HepG2 (cell line): Measurements from ENCODE around the gene TALDO1. TPM values are rescaled to one million over a fixed set of nuclear protein-coding genes. Genes with fewer than 3 reads are reported as not detected.

Experiments
- CENPT ChIP-seq: sonication (generic); formaldehyde crosslinking; IDR thresholded peaks from 2 replicates; pipeline ENCODE4 v1.8.0; 2022; ENCODE audit warnings: low read depth, mild to moderate bottlenecking, moderate library complexity, missing genetic modification reagents
- ERF ChIP-seq: IDR thresholded peaks from 2 replicates; pipeline ENCODE4 v1.6.1; 2018; ENCODE audit warnings: missing biosample characterization, missing genetic modification reagents
- HOXA3 ChIP-seq: sonication (generic); formaldehyde crosslinking; IDR thresholded peaks from 2 replicates; pipeline ENCODE4 v1.5.0; 2020; ENCODE audit warnings: missing genetic modification reagents
- KAT2B ChIP-seq: fragments of 150-350 bp; IDR thresholded peaks from 2 replicates; pipeline ENCODE4 v1.6.1; 2014; ENCODE audit warnings: low read depth, low read length, borderline replicate concordance
- KDM2A ChIP-seq: sonication (generic); formaldehyde crosslinking; IDR thresholded peaks from 2 replicates; pipeline ENCODE4 v1.4.0; 2020; ENCODE audit warnings: low read depth, missing genetic modification reagents, borderline replicate concordance
- KMT2A ChIP-seq: sonication (generic); formaldehyde crosslinking; IDR thresholded peaks from 2 replicates; pipeline ENCODE4 v1.4.0; 2020; ENCODE audit warnings: missing genetic modification reagents
- PAF1 ChIP-seq: IDR thresholded peaks from 2 replicates; pipeline ENCODE4 v1.6.1; 2016; ENCODE audit warnings: missing genetic modification reagents, missing compliant biosample characterization
- SP2 ChIP-seq: sonication (generic); formaldehyde crosslinking; IDR thresholded peaks from 2 replicates; pipeline ENCODE4 v1.5.1; 2020; ENCODE audit warnings: mild to moderate bottlenecking, missing genetic modification reagents
- TCF7 ChIP-seq: sonication (generic); IDR thresholded peaks from 2 replicates; pipeline ENCODE4 v1.6.1; 2016; ENCODE audit warnings: antibody characterized with exemption, low read depth
- ZNF143 ChIP-seq: sonication (generic); formaldehyde crosslinking; IDR thresholded peaks from 2 replicates; pipeline ENCODE4 v1.4.0; 2020; ENCODE audit warnings: missing genetic modification reagents
- ZNF251 ChIP-seq: sonication (generic); formaldehyde crosslinking; IDR thresholded peaks from 2 replicates; pipeline ENCODE4 v1.9.0; 2021; ENCODE audit warnings: mild to moderate bottlenecking, missing genetic modification reagents
- ZNF34 ChIP-seq: sonication (generic); formaldehyde crosslinking; IDR thresholded peaks from 2 replicates; pipeline ENCODE4 v1.4.0; 2020; ENCODE audit warnings: mild to moderate bottlenecking, missing genetic modification reagents, borderline replicate concordance
- ZNF816 ChIP-seq: sonication (generic); formaldehyde crosslinking; IDR thresholded peaks from 2 replicates; pipeline ENCODE4 v1.8.0; 2022; ENCODE audit warnings: missing genetic modification reagents, mild to moderate bottlenecking, borderline replicate concordance
- polyA plus RNA-seq, 8 experiments: library from polyadenylated mRNA; depleted of rRNA in 3 of 8; stranded (reverse) in 7 of 8; unstranded in 1 of 8; fragments of >200 nt; fragmentation: Illumina TruSeq in 4 of 8; extraction: Trizol in 4 of 8; gene quantifications; 2 replicates each; pipeline versions ENCODE4 v1.2.1 to v1.2.3, GENCODE V29; 2011 to 2016; ENCODE audit warnings: low read depth in 4 of 8, missing spikeins in 1 of 8, mixed read lengths in 1 of 8; ENCODE audit not compliant: insufficient read depth in 1 of 8
- total RNA-seq, 5 experiments: library from RNA; depleted of rRNA; stranded (reverse); fragments of >200 nt; fragmentation: Illumina TruSeq; extraction: Trizol; gene quantifications; 2 replicates each; pipeline ENCODE4 v1.2.3, GENCODE V29; 2016; ENCODE audit warnings: low read depth in 1 of 5
- TF ChIP-seq, protein P1 (sequence below): sonication (generic); formaldehyde crosslinking; conservative IDR thresholded peaks from 2 replicates; pipeline ENCODE4 v1.4.0; 2020; ENCODE audit warnings: missing genetic modification reagents
- TF ChIP-seq, protein P2 (sequence below): sonication (generic); formaldehyde crosslinking; IDR thresholded peaks from 2 replicates; pipeline ENCODE4 v1.4.0; 2020; ENCODE audit warnings: missing genetic modification reagents
- TF ChIP-seq, protein P3 (sequence below): sonication (generic); formaldehyde crosslinking; IDR thresholded peaks from 2 replicates; pipeline ENCODE4 v1.5.1; 2020; ENCODE audit warnings: mild to moderate bottlenecking, moderate library complexity, missing genetic modification reagents
- TF ChIP-seq, protein P4 (sequence below): sonication (generic); formaldehyde crosslinking; IDR thresholded peaks from 2 replicates; pipeline ENCODE4 v1.4.0; 2020; ENCODE audit warnings: mild to moderate bottlenecking, missing genetic modification reagents
- TF ChIP-seq, protein P5 (sequence below): sonication (generic); formaldehyde crosslinking; IDR thresholded peaks from 2 replicates; pipeline ENCODE4 v1.4.0; 2020; ENCODE audit warnings: missing genetic modification reagents

TALDO1 gene
- total and polyA plus RNA-seq, 2 of the 13 experiments (the other 11 are each of a cell fraction or from before 2014, with no cell fraction given) = 107 to 240 TPM

DNA sequence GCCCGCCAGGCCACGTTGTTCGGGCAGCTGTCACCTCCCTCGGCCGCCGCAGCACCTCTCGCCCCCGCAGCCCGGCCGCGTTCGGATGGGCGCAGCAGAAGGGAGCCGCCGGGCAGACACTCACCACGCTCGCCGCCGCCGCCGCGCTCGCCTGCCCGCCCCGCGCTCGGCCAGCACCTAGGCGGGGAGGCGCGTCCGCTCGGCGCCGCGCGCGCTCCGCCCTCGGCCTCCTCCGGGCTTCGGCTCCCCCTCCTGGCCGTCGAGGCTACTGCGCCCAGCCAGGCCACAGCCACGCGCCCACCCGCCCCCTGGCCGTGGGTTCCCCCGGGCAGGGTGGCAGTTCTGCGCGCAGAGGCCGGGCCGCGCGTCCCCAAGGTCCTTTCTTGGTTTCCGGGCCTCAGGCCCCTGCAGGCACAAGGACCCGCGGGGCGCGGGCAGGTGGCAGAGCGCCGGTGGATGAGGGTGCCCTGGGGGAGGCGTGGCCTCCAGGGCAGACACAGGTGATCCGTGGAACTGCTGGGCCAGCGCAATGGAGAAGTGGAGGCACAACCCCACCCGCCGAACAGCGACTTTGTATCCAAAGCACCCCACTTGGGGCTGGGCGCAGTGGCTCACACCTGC is 50.9 kb downstream of the TALDO1 start, which contains the start of gene SLC25A22 (continued):
- TF ChIP-seq, protein P1, sequence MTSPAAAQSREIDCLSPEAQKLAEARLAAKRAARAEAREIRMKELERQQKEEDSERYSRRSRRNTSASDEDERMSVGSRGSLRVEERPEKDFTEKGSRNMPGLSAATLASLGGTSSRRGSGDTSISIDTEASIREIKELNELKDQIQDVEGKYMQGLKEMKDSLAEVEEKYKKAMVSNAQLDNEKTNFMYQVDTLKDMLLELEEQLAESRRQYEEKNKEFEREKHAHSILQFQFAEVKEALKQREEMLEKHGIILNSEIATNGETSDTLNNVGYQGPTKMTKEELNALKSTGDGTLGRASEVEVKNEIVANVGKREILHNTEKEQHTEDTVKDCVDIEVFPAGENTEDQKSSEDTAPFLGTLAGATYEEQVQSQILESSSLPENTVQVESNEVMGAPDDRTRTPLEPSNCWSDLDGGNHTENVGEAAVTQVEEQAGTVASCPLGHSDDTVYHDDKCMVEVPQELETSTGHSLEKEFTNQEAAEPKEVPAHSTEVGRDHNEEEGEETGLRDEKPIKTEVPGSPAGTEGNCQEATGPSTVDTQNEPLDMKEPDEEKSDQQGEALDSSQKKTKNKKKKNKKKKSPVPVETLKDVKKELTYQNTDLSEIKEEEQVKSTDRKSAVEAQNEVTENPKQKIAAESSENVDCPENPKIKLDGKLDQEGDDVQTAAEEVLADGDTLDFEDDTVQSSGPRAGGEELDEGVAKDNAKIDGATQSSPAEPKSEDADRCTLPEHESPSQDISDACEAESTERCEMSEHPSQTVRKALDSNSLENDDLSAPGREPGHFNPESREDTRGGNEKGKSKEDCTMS (CRISPR knock-in tag) = no peak
- no peak for TF ChIP-seq ZNF143 (CRISPR knock-in tag)
- 0 out of 2 replicates have a peak, but pooled peaks have one; percentile 8 for TF ChIP-seq ERF
- TF ChIP-seq ZNF251 (CRISPR knock-in tag) = no peak
- TF ChIP-seq, protein P2, sequence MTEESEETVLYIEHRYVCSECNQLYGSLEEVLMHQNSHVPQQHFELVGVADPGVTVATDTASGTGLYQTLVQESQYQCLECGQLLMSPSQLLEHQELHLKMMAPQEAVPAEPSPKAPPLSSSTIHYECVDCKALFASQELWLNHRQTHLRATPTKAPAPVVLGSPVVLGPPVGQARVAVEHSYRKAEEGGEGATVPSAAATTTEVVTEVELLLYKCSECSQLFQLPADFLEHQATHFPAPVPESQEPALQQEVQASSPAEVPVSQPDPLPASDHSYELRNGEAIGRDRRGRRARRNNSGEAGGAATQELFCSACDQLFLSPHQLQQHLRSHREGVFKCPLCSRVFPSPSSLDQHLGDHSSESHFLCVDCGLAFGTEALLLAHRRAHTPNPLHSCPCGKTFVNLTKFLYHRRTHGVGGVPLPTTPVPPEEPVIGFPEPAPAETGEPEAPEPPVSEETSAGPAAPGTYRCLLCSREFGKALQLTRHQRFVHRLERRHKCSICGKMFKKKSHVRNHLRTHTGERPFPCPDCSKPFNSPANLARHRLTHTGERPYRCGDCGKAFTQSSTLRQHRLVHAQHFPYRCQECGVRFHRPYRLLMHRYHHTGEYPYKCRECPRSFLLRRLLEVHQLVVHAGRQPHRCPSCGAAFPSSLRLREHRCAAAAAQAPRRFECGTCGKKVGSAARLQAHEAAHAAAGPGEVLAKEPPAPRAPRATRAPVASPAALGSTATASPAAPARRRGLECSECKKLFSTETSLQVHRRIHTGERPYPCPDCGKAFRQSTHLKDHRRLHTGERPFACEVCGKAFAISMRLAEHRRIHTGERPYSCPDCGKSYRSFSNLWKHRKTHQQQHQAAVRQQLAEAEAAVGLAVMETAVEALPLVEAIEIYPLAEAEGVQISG = peak; percentile 47; the same call in 1 of the 2 replicates
- no peak for TF ChIP-seq PAF1 (CRISPR knock-in tag)
- TF ChIP-seq KAT2B = no peak
- TF ChIP-seq SP2 (CRISPR knock-in tag) = 0 out of 2 replicates have a peak, but pooled peaks have one; percentile 9
- TF ChIP-seq ZNF34 = no peak
- TF ChIP-seq, protein P3, sequence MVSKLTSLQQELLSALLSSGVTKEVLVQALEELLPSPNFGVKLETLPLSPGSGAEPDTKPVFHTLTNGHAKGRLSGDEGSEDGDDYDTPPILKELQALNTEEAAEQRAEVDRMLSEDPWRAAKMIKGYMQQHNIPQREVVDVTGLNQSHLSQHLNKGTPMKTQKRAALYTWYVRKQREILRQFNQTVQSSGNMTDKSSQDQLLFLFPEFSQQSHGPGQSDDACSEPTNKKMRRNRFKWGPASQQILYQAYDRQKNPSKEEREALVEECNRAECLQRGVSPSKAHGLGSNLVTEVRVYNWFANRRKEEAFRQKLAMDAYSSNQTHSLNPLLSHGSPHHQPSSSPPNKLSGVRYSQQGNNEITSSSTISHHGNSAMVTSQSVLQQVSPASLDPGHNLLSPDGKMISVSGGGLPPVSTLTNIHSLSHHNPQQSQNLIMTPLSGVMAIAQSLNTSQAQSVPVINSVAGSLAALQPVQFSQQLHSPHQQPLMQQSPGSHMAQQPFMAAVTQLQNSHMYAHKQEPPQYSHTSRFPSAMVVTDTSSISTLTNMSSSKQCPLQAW (CRISPR knock-in tag) = peak; percentile 8; the same call in 1 of the 2 replicates
- no peak for TF ChIP-seq ZNF816 (CRISPR knock-in tag)
- 0 out of 2 replicates have a peak, but pooled peaks have one; percentile 34 for TF ChIP-seq CENPT (CRISPR knock-in tag)
- TF ChIP-seq, protein P4, sequence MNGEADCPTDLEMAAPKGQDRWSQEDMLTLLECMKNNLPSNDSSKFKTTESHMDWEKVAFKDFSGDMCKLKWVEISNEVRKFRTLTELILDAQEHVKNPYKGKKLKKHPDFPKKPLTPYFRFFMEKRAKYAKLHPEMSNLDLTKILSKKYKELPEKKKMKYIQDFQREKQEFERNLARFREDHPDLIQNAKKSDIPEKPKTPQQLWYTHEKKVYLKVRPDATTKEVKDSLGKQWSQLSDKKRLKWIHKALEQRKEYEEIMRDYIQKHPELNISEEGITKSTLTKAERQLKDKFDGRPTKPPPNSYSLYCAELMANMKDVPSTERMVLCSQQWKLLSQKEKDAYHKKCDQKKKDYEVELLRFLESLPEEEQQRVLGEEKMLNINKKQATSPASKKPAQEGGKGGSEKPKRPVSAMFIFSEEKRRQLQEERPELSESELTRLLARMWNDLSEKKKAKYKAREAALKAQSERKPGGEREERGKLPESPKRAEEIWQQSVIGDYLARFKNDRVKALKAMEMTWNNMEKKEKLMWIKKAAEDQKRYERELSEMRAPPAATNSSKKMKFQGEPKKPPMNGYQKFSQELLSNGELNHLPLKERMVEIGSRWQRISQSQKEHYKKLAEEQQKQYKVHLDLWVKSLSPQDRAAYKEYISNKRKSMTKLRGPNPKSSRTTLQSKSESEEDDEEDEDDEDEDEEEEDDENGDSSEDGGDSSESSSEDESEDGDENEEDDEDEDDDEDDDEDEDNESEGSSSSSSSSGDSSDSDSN (CRISPR knock-in tag) = peak; percentile 53; the same call in 1 of the 2 replicates
- TF ChIP-seq HOXA3 = 0 out of 2 replicates have a peak, but pooled peaks have one; percentile 54
- peak; percentile 38; the same call in 1 of the 2 replicates for TF ChIP-seq KMT2A (CRISPR knock-in tag)
- TF ChIP-seq TCF7 = no peak
- TF ChIP-seq, protein P5, sequence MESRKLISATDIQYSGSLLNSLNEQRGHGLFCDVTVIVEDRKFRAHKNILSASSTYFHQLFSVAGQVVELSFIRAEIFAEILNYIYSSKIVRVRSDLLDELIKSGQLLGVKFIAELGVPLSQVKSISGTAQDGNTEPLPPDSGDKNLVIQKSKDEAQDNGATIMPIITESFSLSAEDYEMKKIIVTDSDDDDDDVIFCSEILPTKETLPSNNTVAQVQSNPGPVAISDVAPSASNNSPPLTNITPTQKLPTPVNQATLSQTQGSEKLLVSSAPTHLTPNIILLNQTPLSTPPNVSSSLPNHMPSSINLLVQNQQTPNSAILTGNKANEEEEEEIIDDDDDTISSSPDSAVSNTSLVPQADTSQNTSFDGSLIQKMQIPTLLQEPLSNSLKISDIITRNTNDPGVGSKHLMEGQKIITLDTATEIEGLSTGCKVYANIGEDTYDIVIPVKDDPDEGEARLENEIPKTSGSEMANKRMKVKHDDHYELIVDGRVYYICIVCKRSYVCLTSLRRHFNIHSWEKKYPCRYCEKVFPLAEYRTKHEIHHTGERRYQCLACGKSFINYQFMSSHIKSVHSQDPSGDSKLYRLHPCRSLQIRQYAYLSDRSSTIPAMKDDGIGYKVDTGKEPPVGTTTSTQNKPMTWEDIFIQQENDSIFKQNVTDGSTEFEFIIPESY = 0 out of 2 replicates have a peak, but pooled peaks have one; percentile 10
- TF ChIP-seq KDM2A = peak; percentile 53
